NCI-H1930 (cell line): Measurements from ENCODE around the gene C1orf21.

ENCODE experiments used
- DNase-seq, 2 experiments: peaks; one replicate each; lab custom pipeline; 2025; lab: John Stamatoyannopoulos, UW

C1orf21 gene

DNA sequence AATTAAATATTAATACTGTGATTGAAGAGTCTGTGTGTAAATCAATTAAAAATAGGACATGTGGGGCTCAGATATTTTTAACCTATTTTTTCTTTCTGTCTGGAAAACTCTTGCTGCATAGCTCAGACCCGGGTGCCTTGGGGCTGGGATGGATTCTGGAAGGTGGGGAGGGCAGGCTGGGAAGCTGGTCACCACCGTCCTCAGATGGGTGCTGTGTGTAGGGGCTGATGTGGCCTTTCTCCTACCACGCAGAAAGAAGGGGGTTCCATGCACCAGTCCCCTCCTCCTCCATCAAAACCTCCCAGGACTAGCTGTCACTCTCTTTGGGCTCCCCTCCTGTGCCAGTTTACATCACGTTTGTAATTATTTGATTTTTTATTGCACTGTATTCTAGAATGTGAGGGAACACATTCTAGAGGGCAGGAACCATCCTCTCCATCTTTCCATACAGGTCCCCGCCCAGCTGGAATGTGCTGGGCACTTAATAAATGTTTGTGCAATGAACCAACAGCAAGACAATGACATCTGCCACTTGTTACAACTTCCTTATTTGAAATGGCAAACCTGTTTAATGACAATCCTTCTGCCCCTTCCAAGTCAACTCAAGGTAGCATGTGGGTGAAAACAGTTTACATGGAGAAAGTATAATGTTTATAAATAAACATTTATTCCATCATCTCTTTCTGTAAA lies 263.5 kb downstream of the C1orf21 start:
- DNase-seq: no peak

DNA sequence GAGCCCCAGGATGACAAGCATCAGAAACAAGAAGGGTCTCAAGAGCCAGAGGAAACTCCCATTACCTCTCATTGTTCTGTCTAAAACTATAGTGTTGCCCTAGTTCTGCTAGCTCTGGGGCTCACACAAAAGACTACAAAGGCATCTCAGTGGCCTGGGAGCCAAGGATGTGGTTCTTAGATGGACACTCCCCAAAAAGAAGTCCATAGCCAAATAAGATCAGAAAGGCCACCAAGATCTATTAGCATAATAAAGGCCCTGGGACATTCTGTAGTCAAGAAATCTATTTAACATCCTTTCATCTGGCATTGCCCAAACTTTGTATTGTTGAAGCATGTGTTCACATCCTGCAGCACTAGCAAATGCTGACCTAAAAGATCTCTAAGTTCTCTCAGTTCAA lies 268.4 kb downstream of the C1orf21 start:
- DNase-seq: no peak

DNA sequence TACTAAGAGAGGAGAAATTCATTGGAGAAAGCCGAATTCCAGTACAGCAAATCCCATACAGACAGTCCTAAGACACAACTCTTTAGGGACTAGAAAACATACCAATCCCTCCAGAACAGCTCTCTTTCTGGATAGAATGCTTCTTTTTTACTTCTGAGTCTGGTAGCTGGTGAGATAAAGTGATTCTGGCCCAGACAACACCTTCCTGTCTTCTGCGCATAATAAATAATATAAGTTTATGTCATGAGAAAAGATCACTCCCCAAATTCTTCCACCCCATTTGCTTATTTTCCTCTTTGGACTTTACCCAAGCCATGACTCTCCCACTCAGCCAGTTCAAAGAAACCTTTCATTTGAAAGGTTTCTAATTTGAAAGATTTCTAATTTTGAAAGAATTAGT lies 269.4 kb downstream of the C1orf21 start:
- DNase-seq: no peak

DNA sequence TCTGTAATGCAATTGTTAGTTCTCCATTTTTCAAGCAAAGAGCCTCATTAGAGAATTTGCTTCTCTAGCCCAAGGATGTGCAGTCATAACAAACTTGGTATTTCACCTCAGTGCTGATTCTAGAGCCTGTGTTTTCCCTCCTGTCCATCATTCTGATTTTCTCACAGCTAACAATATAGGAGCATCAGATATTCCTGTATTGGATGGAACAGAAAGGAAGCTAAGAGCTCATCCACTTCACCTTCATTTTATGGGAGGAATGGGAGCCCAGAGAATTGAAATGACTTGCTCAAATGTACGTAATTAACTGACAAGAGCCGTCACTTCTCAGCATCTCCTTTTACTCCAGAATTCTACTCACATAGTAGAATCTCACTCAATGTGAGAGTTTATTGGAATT lies 271.2 kb downstream of the C1orf21 start:
- no peak for DNase-seq

DNA sequence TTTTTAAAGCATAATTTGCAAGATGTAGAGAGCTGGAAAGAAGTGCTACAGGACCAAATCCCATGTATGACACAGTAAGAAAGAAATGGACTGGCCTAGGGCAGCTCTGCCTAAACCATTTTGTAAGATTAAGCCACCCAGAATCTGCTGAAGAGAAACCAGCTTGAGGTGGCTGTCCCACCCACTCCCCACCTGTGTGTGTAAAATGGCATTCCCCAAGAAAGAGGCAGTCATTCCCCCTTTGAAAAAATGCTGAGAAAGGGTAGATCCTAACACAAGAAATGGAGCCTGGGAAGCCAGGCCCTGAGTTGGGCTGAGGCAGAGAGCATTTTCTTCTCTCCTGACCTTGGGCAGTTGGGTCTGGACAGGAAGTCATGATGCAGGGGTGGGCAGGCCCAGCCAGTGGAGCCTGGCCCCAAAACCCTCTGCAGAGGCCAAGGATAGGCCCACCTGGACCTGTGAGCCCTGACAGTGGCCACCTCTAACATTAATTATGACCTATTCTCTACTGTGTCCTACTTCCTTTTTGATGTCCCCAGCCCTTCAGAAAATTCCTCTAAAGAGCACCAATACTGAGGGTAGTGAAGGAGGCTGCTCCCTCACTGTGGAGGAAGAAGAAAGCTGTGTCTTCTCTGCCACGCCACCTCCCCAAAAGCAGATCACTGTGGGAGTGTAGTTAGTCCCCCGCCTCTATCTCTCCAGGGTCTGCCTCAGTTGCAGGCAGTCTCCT lies 273.8 kb downstream of the C1orf21 start:
- no peak for DNase-seq

DNA sequence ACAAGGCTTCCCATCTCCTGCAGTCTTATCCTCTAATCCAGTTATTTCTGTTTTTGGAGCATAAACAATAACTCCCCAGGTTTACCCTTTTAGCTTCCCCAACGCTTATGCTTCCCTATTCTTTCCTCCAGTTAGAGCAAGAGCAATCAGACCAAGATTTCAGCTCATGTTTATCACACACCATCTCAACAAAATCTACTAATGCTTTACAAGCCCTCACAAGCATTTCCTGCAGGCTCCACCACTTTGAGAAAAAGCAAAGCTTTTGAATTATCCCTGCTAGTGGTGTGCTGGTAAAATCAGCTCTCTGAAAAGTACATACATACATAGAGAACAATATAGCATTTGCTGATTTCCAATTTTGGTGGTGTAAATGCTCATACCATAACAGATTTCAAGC lies 275.0 kb downstream of the C1orf21 start:
- DNase-seq: no peak

DNA sequence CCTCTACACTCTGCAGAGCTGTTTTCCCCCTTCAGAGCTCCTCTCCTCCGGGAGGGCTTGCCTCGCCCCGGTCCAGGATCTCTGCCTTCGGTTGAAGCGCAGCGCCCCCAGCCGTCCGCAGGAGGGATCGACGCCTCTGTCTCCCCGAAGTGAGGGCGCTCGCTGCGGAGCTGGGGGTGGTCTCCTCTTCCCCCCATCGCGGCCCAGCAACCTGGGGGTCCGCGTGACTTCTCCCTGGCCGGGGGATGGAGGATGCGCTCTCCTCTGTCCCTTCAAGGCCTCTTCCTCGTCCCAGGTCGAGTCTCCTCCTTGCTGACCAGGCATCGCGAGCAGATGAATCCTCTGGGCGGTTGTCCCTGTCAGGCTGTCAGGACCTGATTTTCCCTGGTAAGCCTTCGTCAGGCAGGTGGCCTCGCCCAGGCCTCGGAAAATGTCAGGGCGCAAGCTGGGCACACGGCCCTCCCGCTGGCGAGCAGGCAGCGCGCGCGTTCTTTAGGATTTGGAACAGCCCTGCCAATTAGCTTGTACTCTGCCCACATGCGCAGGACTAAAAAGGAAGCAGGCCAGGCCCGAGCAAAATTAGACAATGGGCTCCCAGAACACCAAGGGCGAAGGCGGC lies 277.3 kb downstream of the C1orf21 start:
- no peak for DNase-seq

DNA sequence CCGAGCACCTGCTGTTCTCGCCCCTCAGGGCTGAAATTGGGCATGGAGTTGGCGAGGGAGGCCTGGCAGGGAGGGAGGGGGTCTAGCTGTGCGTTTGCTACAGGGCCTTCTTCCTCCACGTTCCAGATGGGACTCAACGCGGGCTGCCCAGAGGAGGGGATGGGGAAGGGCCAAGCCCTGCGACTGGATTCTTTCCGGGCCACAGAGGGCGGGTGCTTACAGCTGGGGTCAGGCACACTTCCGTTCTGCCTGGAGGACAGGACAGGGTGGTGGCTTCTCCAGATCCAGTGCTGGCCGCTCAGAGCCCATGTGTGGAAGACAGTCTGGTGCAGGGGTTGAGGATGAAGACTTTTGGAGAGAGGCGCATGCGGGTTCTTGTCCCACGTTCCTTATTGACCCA lies 277.8 kb downstream of the C1orf21 start:
- DNase-seq: no peak

DNA sequence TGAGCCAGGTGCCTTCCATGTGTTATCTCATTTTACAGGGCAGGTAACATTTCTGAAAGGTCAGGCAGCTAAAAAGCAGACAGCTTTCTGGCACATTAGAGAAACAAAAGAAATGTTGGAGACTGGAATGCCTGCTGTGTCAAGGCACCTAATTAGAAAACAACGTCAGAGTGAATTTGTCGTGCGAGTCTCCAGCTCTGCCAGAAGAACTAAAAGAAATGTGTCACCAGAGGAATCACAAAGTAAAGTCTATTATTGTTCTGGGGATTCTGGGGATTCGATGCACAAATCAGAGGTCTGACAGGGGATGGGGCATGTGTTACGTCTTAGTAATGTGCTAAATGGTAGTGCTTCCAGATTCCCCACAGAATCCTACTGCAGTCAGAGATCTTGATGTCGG lies 278.5 kb downstream of the C1orf21 start:
- no peak for DNase-seq

DNA sequence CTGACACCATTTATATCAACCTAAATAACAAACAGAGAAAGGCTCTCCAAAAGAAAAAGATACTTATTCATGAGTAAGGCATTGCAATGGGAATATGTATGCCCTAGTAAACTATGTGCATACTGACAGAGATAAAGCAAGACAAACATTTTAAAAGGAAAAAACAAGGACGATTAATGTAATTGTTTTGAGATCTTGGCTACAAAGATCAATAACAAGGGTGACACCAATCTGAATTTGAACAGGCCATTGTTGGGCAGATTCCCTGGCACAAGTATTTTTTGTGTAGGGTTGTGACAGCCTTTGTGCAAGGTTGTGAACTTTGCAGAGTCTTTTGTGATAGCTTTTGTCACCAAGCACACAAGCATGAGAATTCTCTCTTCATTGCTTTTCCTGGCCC lies 282.6 kb downstream of the C1orf21 start:
- DNase-seq: no peak

DNA sequence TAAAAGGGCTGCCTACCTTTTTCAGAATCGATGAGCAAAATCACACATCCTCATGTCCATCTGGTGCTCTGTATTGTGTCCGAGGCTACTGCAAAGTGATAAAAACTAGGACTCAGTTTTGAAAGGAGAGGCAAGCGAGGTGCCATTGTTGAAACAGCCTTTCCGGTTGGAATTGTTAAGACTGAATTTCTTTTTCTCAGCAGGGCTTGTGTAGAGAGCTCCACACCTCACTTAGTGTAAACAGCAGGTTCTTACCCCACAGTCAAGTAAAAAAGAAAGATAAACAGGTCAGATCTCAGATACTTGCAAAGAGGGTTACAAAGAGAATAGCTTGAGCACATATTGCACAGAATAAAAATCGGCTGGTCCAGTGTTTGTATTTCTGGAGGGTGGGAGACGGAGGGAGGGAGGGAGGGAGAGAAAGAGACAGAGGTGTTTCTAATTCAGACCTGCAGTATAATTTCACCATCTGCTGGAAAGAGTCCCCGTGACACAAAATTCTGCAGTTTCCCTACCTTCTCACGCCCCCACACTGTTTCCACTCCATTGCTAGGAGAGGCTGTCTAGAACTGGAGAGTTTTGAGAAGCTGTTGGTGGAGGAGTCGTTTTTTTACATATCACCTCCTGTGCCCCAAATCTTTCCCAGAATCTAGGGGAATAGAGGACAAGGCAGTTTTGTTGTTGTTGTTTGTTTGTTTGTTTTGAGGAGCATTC lies 285.3 kb downstream of the C1orf21 start:
- DNase-seq: no peak

DNA sequence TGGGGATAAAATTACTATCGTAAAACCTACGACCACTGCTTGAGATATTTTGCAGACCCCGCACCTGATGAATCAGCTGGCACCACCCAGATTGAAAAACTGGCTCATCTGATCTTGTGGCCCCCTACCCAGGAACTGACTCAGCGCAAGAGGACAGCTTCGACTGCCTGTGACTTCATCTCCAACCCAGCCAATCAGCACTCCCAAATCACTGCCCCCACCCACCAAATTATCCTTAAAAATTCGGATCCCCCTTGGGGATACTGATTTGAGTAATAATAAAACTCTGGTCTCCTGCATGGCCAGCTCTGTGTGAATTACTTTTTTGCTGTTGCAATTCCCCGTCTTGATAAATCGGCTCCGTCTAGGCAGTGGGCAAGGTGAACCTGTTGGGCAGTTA lies 286.5 kb downstream of the C1orf21 start:
- DNase-seq: no peak

DNA sequence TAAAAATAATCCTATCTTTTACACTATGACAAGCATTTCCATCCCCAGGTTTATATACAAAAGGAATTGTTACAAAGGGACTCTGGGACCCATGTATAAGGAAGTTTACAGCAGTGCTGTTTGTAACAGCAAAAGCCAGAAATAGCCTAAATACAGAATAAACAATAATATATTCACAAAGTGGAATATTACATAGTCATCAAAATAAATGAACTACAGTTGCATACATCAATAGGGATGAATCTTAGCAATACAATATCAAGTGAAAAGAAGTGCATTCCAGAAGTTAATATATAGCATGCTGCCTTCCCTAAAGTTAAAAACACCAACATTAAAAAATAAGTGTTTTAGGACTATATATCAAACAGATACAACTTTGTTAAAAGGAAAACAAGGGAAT lies 290.5 kb downstream of the C1orf21 start:
- DNase-seq: no peak
